Activated naive CD8-positive, alpha-beta T cell treated with anti-CD3 and anti-CD28 coated beads for 36 hours (primary cell): ENCODE data around the gene USHBP1. TPM values are rescaled to one million over a fixed set of nuclear protein-coding genes. Genes with fewer than 3 reads are reported as not detected.
"Not testable (repeated sequence)": the region's sequence is repeated elsewhere in the genome, so short reads cannot be mapped to it uniquely, and the experiment has no call there.

Experiments used
- DNase-seq: peaks from one replicate; pipeline ENCODE4 v3.0.0; 2021
- H3K27ac Mint-ChIP-seq: one replicate; pipeline ENCODE4 v1.8.0; 2022; ENCODE audit warnings: mild to moderate bottlenecking, moderate library complexity, mixed read lengths
- H3K27me3 Mint-ChIP-seq: one replicate; pipeline ENCODE4 v1.8.0; 2022; ENCODE audit warnings: mild to moderate bottlenecking, mixed read lengths
- H3K36me3 Mint-ChIP-seq: one replicate; pipeline ENCODE4 v1.8.0; 2021; ENCODE audit warnings: mild to moderate bottlenecking, mixed read lengths
- H3K4me1 Mint-ChIP-seq: one replicate; pipeline ENCODE4 v1.8.0; 2021; ENCODE audit warnings: mixed read lengths
- H3K4me3 Mint-ChIP-seq: one replicate; pipeline ENCODE4 v1.8.0; 2022; ENCODE audit warnings: mild to moderate bottlenecking, moderate library complexity, mixed read lengths
- H3K9me3 Mint-ChIP-seq: one replicate; pipeline ENCODE4 v1.8.0; 2022; ENCODE audit warnings: mixed read lengths
- total RNA-seq, 2 experiments: library from RNA; stranded (reverse); gene quantifications; one replicate each; pipeline ENCODE4 v1.2.3, GENCODE V29; 2021

USHBP1 gene
- total RNA-seq, 2 experiments from 2014 or later, result not detected

- no peak for DNase-seq
- H3K4me3 Mint-ChIP-seq, result peak overlapping the region; percentile 49
- no peak overlapping the region for H3K27ac Mint-ChIP-seq
Measured at GRCh38 chr19:17283504-17283996, 19.0 kb upstream of the USHBP1 start.

GRCh38 chr19:17282488-17283125 is 18.1 kb upstream of the USHBP1 start:
- Mint-ChIP-seq H3K4me1 (peaks cover 8% of the 10 kb centered on the region), H3K4me3 (peak overlapping the region; percentile 85), H3K27ac (peak overlapping the region; percentile 75), H3K9me3 (no peaks in the 10 kb centered on the region), H3K27me3 (peaks cover 2% of the 10 kb centered on the region), H3K36me3 (peaks cover 31% of the 10 kb centered on the region)
- peak; percentile 85 for DNase-seq

More at GRCh38 chr19:17283504-17283996, 19.0 kb upstream of the USHBP1 start:
- peaks cover 8% of the 10 kb centered on the region for H3K4me1 Mint-ChIP-seq
- peaks cover 2% of the 10 kb centered on the region for H3K27me3 Mint-ChIP-seq
- H3K36me3 Mint-ChIP-seq, result peaks cover 30% of the 10 kb centered on the region
- H3K9me3 Mint-ChIP-seq, result no peaks in the 10 kb centered on the region

- no peaks in the 10 kb centered on the region for H3K9me3 Mint-ChIP-seq
- H3K36me3 Mint-ChIP-seq, result peaks cover 34% of the 10 kb centered on the region
- H3K27me3 Mint-ChIP-seq, result peaks cover 2% of the 10 kb centered on the region
- H3K4me3 Mint-ChIP-seq, result peak within 1 kb of the TSS; percentile 85
- H3K27ac Mint-ChIP-seq, result peak within 1 kb of the TSS; percentile 75
- H3K4me1 Mint-ChIP-seq, result peaks cover 8% of the 10 kb centered on the region
- peak; percentile 73 for DNase-seq
Measured at GRCh38 chr19:17281391-17282304, 17.1 kb upstream of the USHBP1 start, which contains the start of gene ANKLE1. Gene ANKLE1 (plus strand): TSS chr19:17281901. CDS start chr19:17281921, 20 bp downstream.

- Mint-ChIP-seq H3K4me1 (peaks cover 8% of the 10 kb centered on the region), H3K9me3 (no peaks in the 10 kb centered on the region), H3K27ac (no peak overlapping the region), H3K4me3 (no peak overlapping the region), H3K27me3 (peaks cover 2% of the 10 kb centered on the region), H3K36me3 (peaks cover 31% of the 10 kb centered on the region)
- DNase-seq, result no peak
Measured at GRCh38 chr19:17279436-17279835, 14.9 kb upstream of the USHBP1 start.

GRCh38 chr19:17275441-17276175 is 11.1 kb upstream of the USHBP1 start:
- Mint-ChIP-seq H3K9me3 (no peaks in the 10 kb centered on the region), H3K4me1 (no peaks in the 10 kb centered on the region), H3K27ac (no peak overlapping the region), H3K36me3 (peaks cover 28% of the 10 kb centered on the region), H3K4me3 (no peak overlapping the region), H3K27me3 (no peaks in the 10 kb centered on the region)
- DNase-seq, result no peak

GRCh38 chr19:17274892-17275291 is 10.3 kb upstream of the USHBP1 start:
- not testable (repeated sequence) for H3K27ac Mint-ChIP-seq, H3K9me3 Mint-ChIP-seq, H3K4me1 Mint-ChIP-seq, H3K27me3 Mint-ChIP-seq, DNase-seq, H3K4me3 Mint-ChIP-seq
- H3K36me3 Mint-ChIP-seq, result peaks cover 34% of the 10 kb centered on the region

GRCh38 chr19:17268754-17269153 is 4.2 kb upstream of the USHBP1 start:
- Mint-ChIP-seq H3K27me3 (peaks cover 4% of the 10 kb centered on the region), H3K4me1 (peaks cover 8% of the 10 kb centered on the region), H3K27ac (no peak overlapping the region), H3K36me3 (peaks cover 20% of the 10 kb centered on the region), H3K4me3 (peak overlapping the region; percentile 86), H3K9me3 (peaks cover 4% of the 10 kb centered on the region)
- DNase-seq, result no peak

GRCh38 chr19:17266975-17267788 is 2.6 kb upstream of the USHBP1 start, which contains the start of gene BABAM1:
Gene BABAM1 (plus strand): TSS chr19:17267443. CDS start chr19:17268807, 1,364 bp downstream.
- H3K27ac Mint-ChIP-seq, result peak within 1 kb of the TSS; percentile 73
- peak within 1 kb of the TSS; percentile 86 for H3K4me3 Mint-ChIP-seq
- peak; percentile 95 for DNase-seq
- H3K27me3 Mint-ChIP-seq, result peaks cover 4% of the 10 kb centered on the region
- H3K4me1 Mint-ChIP-seq, result peaks cover 8% of the 10 kb centered on the region
- peaks cover 18% of the 10 kb centered on the region for H3K36me3 Mint-ChIP-seq
- peaks cover 4% of the 10 kb centered on the region for H3K9me3 Mint-ChIP-seq

GRCh38 chr19:17266589-17266974 is 2.0 kb upstream of the USHBP1 start:
- peak overlapping the region; percentile 86 for H3K4me3 Mint-ChIP-seq
- DNase-seq, result no peak
- peaks cover 8% of the 10 kb centered on the region for H3K4me1 Mint-ChIP-seq
- peak overlapping the region; percentile 73 for H3K27ac Mint-ChIP-seq
- H3K36me3 Mint-ChIP-seq, result peaks cover 18% of the 10 kb centered on the region
- peaks cover 4% of the 10 kb centered on the region for H3K27me3 Mint-ChIP-seq
- peaks cover 4% of the 10 kb centered on the region for H3K9me3 Mint-ChIP-seq

GRCh38 chr19:17266026-17266425 is 1.5 kb upstream of the USHBP1 start:
- no peak for DNase-seq
- Mint-ChIP-seq H3K9me3 (peaks cover 4% of the 10 kb centered on the region), H3K4me1 (peaks cover 8% of the 10 kb centered on the region), H3K36me3 (peaks cover 14% of the 10 kb centered on the region), H3K27me3 (peaks cover 4% of the 10 kb centered on the region), H3K27ac (no peak overlapping the region), H3K4me3 (no peak overlapping the region)

GRCh38 chr19:17263712-17264640 is 569 bp downstream of the USHBP1 start:
- peaks cover 10% of the 10 kb centered on the region for H3K4me1 Mint-ChIP-seq
- DNase-seq, result no peak
- H3K27me3 Mint-ChIP-seq, result peaks cover 4% of the 10 kb centered on the region
- no peak overlapping the region for H3K27ac Mint-ChIP-seq
- H3K9me3 Mint-ChIP-seq, result peaks cover 5% of the 10 kb centered on the region
- no peak overlapping the region for H3K4me3 Mint-ChIP-seq
- H3K36me3 Mint-ChIP-seq, result peaks cover 2% of the 10 kb centered on the region

- Mint-ChIP-seq H3K27me3 (peaks cover 4% of the 10 kb centered on the region), H3K4me3 (no peak overlapping the region), H3K4me1 (peaks cover 10% of the 10 kb centered on the region), H3K27ac (no peak overlapping the region), H3K9me3 (peaks cover 5% of the 10 kb centered on the region), H3K36me3 (peaks cover 2% of the 10 kb centered on the region)
- no peak for DNase-seq
Measured at GRCh38 chr19:17262557-17262956, 2.0 kb downstream of the USHBP1 start.

- H3K27ac Mint-ChIP-seq, result no peak overlapping the region
- no peaks in the 10 kb centered on the region for H3K36me3 Mint-ChIP-seq
- H3K4me3 Mint-ChIP-seq, result no peak overlapping the region
Measured at GRCh38 chr19:17260842-17261325, 3.7 kb downstream of the USHBP1 start.

More at GRCh38 chr19:17260842-17261325, 3.7 kb downstream of the USHBP1 start:
- peak; percentile 88 for DNase-seq
- peaks cover 3% of the 10 kb centered on the region for H3K4me1 Mint-ChIP-seq
- H3K27me3 Mint-ChIP-seq, result no peaks in the 10 kb centered on the region
- peaks cover 1% of the 10 kb centered on the region for H3K9me3 Mint-ChIP-seq
